Inflammatory macrophage treated with lipopolysaccharide for 1 hour (primary cell): ENCODE data around the gene OLFML2A.

Experiments
- DNase-seq, 2 donors: peaks; one replicate each; pipeline ENCODE4 v3.0.0-alpha.2; 2020 to 2022

The OLFML2A gene

DNA sequence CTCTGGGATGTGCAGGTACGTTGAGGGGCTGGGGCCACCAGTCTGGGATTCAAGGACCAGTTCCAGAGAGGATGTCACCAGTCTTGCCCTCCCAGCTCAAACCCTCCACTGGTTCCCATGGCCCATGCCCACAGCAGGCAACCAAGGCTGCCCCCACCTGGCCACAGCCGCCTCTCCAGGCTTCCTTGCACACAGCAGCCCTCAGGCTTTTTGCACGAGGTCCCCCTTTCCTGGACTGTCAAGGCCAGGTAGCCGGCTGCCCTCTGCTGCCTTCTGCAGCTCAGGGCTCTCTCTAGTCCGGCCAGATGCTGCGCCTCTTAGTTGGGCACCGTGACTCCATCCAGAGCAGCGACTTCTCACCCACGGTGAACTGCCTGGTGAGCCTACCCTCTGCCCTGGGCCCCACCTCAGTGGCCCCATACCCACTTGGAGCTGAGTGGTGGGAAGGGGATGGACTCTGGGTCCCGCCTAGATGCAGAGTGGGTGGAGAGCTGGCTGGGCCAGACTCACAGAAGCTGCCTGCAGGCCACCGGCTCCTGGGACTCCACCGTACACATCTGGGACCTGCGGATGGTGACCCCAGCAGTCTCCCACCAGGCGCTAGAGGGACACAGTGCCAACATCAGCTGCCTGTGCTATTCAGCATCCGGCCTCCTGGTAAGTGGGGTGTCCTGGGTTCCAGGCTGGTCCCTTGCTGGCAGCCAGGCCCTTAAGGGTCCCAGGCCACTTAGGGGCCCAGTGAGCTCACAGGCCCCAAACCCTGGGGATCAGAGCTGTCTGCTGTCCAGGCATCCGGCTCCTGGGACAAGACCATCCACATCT, 79.2 kb downstream of the OLFML2A start:
- DNase-seq: no peak

DNA sequence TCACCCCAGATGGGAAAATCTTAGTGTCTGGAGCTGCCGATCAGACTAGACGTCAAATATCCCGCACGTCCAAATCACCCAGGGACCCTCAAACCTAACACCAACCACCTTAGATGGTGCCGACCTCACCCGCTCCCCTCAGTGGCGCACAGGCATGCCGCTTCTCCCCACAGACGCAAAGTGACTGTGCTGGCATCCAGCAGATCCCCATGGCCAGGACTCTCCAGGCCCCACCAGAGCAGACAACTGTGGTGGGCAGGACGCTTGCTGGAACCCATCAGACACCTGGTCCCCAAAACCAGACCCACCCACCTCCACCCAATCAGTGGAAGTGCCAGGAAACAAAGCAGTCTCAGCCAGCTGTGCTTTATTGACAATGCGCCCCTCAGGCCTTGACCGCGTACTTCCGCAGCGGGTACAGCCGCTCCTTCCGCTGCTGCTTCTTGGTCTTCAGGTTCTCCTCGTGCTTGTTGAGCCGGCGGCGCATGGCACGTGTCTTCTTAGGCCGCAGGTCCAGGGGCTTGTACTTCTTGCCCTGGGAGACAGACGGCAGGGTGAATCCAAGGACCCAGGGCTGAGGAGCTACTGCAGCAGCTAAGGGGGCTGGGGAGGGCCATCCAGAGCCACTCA, 80.7 kb downstream of the OLFML2A start:
- DNase-seq: no peak

GRCh38 chr9:124858330-124859046, 81.6 kb downstream of the OLFML2A start:
- DNase-seq: no peak

- no peak for DNase-seq
Observed at GRCh38 chr9:124859803-124860581, 83.1 kb downstream of the OLFML2A start.

DNA sequence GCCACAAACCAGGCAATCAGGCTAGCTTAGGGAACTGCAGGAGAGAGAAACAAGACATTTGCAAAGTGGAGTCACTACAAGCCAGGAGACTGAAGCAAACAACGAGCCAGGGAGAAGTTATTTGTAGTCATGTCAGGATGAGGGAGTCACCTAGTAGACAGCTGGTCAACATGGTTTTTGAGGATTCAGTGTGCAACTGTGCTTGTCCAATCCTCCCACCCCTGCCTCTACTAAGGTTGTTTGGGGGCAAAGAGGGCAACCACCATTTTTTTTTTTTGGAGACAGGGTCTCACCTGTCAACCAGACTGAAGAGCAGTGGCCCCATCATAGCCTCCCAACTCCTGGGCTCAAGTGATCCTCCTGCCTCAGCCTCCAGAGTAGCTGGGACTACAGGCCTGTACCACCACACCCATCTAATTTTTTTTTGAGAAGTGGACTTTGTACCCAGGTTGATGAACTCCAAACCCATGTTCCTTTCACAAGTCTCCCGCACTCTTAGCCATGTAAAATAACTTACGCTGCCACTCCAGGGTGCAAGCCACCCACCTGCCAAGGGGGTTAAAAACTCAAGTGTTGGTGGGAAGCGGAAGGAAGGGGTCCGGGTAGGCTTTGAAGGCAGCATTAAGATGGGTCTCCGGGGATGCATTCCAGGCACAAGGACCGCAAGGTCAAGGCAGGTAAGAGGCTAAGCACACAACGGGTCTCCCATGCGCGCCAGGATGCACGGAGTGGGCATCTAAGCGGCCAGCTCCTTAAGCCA, 83.8 kb downstream of the OLFML2A start:
- no peak for DNase-seq

- DNase-seq: peak; percentile 93 to 96
Observed at GRCh38 chr9:124861342-124862229, 84.7 kb downstream of the OLFML2A start, which contains the start of the genes ARPC5L and RPL35. Gene ARPC5L, plus strand, starts transcription at chr9:124862130. Its CDS starts 7,161 bp downstream, at chr9:124869291. Gene RPL35, minus strand, starts transcription at chr9:124861957. Its CDS starts 45 bp downstream, at chr9:124861912.

DNA sequence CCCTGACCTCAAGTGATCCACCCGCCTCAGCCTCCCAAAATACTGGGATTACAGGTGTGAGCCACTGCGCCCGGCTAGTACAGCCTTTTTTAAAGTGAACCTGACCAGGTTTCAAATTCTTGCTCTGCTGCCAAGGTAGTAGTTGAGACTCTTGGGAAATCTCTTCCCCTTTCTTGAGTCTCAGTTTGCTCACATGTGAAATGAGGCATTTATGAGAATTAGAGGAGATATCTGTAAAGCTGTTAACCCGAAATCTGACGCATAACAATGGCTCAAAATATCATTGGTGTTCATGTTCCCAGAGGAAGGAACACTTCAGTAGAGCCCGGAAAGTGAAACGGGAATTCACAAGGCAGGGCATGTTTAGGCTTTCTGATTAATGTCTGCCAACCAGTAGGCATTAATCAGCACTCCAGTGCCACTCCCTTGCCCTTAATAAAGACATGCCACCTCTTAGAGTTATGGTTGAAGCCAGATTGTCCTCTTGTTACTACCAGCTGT, 86.5 kb downstream of the OLFML2A start:
- no peak for DNase-seq
